Measurements from ENCODE around the gene FAM114A1.

FAM114A1 gene

DNA sequence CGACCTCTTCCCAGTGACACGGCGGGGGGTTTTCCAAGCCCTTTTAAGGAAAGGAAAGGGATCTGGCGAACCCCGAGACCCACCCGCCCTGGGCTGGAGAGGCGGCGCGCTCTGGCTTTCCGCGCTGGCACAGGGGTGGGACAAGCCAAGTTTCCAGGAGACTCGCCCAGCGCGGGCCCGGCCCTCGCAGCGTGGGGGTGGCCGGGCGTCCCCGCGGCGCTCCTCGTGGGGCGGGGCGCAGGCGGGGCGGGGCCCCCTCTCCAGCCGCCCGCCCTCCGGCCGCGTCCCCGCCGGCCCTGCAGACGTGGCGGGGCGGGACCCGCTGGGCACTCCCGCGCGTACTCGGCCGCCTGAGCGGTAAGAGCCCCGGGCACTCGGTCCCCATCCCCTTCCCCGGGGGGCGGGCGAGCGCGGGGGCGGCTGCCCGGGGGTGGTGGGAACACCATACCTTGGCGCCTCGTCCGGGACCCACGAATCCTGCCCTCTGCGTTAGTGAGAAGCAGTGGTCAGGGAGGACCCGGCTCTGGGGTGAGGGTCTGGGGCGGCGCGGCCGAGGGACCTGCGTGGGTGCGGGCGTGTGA lies at the start of gene FAM114A1:
FAM114A1 (plus strand) TSS at position 329 of the 581 bp plus-strand sequence. CDS start 10,273 bp downstream, outside the sequence.
- DNase-seq (ENCODE audit: low read depth, low spot score) = no peak

DNA sequence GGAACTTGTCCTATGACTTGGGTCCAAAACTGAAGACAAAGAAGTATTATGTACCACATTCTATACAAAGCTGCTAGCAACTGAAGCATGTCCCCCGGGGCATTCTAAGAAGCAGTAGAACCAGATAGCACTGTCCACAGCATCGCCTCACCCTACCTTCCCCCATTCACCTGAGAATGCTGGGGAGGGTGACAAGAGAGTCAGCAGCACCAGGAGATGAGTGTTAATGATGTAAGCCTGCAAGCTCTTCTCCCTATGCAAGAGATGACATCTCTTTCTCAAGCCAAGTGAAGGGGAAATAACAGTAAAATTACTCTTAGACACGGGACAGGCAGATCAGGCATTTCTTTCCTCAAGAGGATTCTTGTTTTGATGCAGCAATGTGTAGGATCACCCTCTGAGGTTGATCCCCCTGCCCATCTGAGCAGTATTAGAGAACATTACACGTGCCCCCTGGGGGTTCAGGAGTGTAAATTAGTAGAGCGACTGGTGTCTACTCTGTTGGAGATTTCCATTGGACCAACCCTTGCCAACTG lies 49.1 kb upstream of the FAM114A1 start:
- no peak for DNase-seq (ENCODE audit: low read depth, low spot score)

DNA sequence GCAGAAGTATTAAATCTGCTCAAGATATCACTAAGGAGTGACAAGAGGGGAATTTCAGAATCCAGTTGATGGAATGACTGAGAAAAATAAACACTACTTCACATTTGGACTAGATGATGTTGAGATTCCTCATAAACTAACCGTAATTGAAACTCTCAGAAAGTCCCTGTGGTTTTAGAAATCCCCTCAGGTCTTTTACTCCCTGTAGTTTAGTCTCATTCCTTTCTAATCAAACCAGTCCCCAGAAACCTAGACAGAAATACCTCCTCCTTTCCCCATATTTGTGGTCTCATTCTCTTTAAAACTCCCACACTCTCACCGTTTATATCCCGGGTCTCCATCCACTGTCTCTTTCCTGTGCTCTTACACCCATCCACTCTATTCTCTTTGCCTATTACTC lies 48.0 kb upstream of the FAM114A1 start:
- DNase-seq (ENCODE audit: low read depth, low spot score) = no peak

DNA sequence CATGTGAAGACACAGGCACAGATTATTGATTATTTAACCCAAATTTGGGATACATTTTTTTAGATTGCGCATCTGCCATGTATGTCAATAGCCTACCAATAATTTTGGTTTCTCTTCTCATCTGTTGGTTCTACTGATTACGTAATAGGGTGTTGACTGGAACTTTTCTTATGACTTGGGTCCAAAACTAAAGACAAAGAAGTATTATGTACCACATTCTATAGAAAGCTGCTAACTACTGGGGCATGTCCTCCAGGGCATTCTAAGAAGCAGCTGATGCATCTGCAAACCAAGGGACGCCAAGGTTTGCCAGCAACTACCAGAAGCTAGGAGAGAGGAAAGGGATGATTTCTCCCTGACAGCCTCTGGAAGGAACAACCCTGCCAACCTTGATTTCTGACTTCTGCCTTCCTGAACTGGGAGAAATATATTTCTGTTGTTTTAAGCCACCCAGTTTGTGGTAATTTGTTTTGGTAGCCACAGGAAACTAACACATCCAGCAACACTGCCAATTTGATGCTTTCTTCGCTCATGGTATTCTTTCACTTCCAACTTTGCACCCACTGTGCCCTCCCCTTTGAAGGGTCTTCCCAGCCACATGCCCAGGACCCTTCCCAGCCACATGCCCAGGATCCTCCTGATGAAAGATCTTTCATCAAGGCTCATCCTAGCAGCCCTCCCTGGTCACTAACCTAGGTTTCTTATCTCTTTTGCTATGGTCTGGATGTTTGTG lies 47.1 kb upstream of the FAM114A1 start:
- DNase-seq (ENCODE audit: low read depth, low spot score) = no peak

DNA sequence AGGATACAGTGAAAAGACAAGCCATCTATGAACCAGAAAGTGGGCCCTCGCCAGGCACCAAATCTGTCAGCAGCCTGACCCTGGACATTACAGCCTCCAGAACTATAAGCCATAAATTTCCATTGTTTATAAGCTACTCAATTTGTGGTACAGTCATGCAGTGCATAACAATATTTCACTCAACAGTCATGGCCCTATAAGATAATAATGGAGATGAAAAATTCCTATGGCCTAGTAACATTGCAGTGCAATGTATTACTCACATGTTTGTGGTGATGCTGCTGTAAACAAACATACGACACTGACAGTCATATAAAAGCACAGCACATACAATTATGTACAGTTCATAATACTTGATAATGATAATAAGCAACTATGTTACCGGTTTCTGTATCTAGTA lies 45.9 kb upstream of the FAM114A1 start:
- DNase-seq (ENCODE audit: low read depth, low spot score) = no peak

DNA sequence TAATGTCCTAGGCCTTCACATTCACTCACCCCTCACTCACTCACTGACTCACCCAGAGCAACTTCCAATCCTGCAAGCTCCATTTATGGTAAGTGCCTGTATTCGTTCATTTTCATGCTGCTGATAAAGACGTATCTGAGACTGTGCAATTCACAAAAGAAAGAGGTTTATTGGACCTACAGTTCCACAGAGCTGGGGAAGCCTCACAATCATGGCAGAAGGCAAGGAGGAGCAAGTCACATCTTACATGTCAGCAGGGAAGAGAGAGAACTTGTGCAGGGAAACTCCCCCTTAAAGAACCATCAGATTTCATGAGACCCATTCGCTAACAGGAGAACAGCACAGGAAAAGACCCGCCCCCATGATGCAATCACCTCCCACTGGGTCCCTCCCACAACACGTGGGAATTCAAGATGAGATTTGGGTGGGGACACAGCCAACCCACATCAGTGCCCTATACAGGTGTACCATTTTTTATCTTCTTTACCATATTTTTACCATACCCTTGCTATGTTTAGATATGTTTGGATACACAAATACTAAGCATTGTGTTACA lies 44.8 kb upstream of the FAM114A1 start:
- no peak for DNase-seq (ENCODE audit: low read depth, low spot score)

DNA sequence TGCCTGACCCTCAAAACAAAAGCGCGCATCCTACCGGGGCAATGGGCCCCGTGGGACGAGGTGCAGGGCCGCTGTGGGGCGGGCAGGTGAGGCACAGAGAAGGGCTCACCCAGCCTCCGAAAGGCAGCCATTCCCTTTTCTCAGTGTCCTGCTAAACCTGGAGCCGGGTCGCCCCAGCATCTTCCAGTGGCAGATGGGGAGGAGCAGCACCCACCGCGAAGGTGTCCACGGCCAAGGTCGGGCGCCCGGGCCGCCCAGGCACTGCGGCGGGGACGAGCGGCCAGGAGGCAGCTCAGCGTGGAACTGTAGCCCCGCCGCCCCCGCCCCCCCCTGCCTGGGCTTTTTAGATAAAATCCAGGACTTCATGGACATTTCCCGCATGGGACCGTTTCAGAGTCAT lies 43.8 kb upstream of the FAM114A1 start:
- DNase-seq (ENCODE audit: low read depth, low spot score) = no peak

DNA sequence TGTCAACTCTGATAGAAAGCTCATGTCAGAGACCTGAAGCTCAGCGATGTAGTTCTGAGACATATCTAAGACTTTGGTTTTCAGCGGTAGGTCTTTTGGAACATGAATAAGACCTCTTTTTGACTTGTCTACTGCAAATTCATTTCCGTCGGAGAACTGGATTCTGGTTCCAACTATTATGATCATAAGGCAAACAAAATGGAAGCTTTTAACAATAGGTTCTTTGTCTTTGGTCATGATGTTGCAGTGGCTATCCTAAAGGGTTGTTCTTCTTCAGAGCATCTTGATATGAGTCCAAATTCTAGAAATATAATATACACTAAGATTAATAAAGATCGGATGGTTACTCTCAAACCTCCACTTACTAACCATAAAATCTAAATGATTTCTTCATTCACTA lies 38.4 kb upstream of the FAM114A1 start:
- no peak for DNase-seq (ENCODE audit: low read depth, low spot score)

DNA sequence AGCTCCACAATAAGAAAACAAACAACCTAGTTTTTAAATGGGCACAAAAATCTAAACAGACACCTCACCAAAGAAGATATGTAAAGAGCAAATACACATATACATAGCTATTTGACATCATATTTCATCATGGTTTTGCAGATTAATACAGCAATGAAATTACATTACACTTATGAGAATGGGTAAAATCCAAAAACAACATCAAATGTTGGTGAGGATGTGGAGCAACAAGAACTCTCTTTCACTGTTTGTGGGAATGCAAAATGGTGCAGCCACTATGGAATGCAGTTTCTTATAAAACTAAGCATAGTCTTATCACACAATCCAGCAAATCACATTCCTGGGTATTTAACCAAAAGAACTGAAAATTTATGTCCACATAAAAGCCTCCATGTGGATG lies 36.0 kb upstream of the FAM114A1 start:
- DNase-seq (ENCODE audit: low read depth, low spot score) = no peak

DNA sequence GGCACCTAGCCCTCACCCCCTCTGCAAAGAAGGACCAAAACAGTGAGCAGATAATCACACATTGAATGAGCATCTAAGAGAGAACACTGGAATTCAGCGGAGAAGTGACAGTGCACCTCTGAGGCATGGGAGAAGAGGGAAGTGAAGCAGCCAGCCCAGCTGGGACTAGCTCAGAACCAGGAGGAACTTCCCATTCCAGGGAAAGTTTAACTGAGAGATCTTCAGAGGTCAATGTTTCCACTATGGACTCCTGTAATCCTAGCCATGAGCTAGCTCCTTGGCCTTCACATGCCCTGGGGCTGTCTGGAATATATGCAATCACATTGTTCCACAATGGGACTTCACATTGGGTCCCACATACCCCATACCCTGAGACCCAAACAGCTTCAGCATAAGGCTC lies 35.4 kb upstream of the FAM114A1 start:
- DNase-seq (ENCODE audit: low read depth, low spot score) = no peak

DNA sequence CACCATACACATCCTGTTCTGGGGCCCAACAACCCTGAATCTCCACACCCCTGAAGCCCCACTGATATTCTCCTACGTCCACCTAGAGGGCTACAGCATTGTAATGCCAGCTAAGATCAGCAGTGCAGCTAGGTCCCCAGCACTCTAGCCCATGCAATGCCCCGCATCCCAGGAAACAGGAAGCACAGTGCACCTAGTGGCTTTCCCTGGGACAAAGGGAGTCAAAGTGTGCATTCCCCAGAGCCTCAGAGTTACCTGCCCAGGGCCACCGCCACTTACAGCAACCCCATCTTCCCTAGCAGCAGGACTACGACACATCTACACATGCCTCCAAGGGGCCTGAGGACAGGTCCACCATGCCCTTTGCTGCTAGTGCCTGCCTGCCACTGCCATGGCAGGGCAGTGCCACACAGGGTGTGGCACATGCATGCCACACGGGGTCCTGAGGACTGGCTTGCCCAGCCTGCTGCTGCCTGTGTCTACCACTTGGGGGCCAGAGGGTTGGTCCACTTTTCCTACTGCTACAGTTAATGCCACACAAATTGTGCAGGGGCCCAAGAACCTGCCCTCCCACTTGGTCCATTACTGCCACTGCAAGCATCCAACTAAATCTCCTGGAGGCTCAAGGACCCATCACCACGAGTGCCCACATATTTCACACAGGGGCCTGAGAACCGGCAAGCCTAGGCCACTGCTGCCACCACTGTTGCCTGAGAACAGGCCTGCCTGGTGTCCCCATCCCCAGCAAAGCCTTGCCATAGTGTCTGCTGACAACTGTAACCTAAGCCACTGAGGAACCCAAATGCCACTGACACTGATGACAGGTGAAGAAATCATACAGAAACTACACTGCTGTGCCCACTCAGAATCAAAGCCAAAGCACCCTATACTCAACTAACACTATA lies 34.7 kb upstream of the FAM114A1 start:
- no peak for DNase-seq (ENCODE audit: low read depth, low spot score)

DNA sequence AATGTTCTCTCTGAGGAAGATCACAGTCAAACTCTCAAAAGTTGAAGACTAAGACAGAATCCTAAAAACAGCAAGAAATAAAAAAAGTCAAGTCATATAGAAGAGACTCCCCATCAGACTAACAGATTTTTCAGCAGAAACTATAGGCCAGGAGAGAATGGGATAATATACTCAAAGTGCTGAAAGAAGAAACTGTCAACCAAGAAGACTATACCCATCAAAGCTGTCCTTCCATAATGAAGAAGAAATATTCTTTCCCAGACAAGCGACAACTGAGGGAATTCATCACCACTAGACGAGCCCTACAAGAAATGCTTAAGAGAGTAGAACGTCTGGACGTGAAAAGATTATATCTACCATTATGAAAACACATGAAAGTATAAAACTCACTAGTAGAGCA lies 33.0 kb upstream of the FAM114A1 start:
- DNase-seq (ENCODE audit: low read depth, low spot score) = no peak

DNA sequence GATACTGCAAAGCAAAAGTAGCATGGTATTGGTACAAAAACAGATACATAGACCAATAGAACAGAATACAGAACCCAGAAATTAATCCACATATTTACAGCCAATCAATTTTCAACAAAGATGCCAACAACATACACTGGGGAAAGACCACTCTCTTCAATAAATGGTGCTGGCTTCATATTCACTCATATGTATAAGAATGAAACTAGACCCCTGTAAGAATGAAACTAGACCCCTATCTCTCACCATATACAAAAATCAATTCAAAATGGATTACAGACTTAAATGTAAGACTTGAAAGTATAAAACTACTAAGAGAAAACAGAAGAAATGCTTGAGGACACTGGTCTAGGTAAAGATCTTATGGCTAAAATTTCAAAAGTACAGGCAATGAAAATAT lies 30.3 kb upstream of the FAM114A1 start:
- no peak for DNase-seq (ENCODE audit: low read depth, low spot score)

DNA sequence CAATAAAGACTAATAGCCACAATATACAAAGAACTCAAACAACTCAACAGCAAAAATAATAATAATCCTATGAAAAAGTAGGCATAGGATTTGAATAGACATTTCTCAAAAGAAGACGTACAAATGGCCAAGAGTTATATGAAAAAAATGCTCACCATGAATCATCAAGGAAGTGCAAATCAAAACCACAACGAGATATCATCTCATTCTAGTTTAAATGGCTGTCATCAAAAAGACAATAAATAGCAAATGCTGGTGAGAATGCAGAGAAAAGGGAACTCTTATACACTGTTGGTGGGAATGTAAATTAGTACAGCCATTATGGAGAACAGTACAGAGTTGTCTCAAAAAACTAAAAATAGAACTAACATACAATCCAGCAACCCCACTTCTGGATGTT lies 29.8 kb upstream of the FAM114A1 start:
- DNase-seq (ENCODE audit: low read depth, low spot score) = no peak

DNA sequence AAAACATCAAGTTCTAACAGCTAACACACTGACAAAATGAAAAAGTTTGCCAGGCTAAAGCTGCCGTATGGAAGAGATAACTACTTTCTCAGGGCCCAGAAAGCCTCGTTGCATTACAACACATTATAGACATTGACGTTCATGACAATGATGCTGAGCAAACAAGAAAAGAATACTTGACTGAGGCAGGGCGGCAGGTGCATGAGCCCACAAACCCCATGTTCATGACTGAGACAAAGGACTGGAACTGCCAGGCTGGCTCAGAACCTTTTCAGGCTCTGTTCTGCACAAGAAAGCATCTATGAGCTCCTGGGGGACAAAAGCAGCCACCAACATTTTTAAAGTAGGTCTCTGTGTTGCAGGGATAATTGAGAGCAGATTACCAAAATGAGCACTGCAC lies 24.6 kb upstream of the FAM114A1 start:
- DNase-seq (ENCODE audit: low read depth, low spot score) = no peak

DNA sequence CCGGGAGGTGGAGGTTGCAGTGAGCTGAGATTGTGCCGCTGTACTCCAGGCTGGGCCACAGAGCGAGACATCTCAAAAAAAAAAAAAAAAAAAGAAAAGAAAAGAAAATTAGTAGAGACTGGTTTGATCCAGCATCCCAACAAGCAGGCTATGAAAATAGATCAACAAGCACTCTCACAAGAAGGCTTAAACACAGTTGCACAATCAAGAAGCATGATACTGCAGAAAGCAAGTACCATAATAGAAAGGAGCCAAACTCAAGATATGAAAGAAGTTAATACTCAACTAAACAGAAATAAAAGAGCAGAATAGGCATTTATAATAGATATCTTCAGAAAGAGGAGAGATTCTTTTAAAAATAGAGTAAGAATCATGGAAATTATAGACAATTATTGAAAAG lies 21.6 kb upstream of the FAM114A1 start:
- no peak for DNase-seq (ENCODE audit: low read depth, low spot score)

DNA sequence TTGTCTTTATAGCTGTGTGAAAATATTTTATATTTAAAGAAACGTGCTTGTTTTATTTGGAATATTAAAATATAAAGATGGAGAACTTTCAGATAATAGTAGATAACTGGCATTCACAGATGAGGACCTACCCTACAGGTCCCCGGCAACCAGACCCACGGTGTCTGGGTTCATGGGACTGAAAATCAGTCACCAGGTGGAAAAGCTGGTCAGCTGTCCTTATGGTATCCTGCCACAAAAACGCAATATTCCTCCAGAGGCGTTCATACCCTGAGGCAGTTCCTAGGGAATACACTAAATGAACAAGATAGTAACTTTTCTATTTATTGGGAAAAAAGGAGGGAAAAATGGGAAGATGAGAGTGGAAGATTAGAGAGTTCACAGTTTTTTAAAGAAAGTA lies 12.1 kb upstream of the FAM114A1 start:
- DNase-seq (ENCODE audit: low read depth, low spot score) = no peak

DNA sequence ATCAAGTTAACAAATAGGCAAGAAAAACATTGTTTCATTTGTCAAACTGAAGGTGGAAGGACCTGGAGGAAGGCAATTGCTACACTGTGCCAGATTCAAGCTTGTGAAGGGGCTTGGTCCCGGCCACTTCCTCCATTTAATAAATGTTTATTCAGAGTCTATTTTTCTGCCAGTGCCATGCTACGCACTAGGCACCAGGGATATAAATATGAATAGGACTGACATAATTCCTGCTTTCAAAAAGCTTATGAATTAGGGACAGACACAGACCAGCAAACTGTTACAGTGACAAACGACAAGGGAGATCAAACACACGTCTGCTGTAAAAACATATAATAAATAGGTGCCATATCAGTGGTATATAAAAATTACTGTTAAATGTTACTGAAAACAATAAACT lies 11.6 kb upstream of the FAM114A1 start:
- no peak for DNase-seq (ENCODE audit: low read depth, low spot score)

DNA sequence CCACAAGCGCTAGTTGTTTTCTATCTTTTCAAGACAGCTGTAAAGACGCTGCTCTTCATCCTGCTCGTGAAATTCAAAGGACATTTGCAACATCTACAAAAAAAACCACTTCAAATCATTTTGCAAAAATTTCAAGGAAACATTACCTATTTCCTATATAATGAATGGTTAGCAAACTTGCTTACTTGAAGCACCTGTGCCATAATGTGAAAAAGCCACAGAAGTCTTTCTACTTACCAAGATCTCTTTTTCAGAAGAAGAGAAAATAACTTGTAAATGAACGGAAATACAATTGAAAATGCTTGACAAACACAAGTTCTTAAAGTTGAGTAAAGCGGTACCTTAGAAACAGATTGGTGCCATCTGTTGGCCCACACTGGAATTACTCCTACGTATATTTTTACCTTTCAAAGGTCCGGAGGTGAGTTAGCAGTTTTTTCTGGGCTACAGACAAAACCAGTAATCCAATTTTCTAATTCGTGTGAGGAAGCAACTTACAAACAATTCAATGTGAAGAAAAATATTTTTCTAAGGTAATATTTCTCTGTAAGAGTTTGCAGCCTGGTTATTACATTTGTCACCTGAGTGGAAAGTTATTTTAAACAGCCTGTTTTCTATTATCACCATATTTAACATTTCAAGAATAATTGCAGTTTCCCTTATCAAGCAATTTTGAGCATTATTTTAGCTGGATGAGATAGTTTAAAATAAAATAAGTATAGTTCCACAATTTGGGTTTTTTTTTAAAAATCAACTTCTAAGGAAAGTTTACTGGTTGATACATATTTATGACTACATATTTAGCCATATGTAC lies 10.9 kb upstream of the FAM114A1 start, which contains the start of gene TLR6:
TLR6 (minus strand) TSS at position 294 of the 814 bp plus-strand sequence. CDS start 27,344 bp downstream, outside the sequence.
- peak; percentile 45 for DNase-seq (ENCODE audit: low read depth, low spot score)

DNA sequence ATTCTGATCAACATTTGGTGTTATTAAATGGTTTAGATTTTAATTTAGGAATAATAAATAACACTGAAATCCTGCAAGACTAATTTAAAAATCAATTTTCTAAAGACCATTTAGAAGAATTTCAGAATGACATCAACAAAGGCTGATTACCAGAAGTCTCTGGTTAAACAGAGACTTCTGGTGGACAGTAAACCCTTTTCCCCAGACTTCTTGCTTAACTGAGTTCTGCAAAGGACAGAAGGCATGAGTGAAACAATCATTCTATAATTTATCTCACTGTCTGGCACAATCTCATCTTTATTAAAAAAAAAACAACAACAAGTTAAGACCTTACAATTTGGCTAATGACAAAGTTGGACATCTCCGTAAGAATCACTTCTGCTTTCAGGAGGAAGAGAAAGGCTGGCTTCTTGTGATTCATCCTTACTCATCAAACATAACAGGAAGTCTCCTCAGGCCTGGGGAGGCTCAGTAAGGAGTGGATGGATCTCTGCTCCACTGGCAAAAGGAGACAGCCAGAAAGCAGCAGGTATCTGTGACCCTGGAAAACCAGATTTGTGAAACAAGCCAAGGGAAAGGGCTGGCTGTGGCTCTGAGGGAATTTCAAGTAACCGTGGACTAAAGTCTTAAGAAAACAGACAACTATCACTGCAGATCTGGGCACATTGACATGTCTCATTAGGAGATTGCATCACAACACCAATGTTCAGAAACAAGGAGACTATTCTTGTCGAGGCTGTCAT lies 10.1 kb upstream of the FAM114A1 start:
- DNase-seq (ENCODE audit: low read depth, low spot score) = no peak

Measured in activated CD4-positive, CD25-positive, alpha-beta regulatory T cell treated with anti-CD3 and anti-CD28 coated beads, Interleukin-2, amount 50 U/mL, for 16 hours (primary cell).